ENCODE data around the gene UVRAG. TPM values are rescaled to one million over a fixed set of nuclear protein-coding genes. Genes with fewer than 3 reads are reported as not detected.

UVRAG gene
- total RNA-seq, 6 donors from 2014 or later: 23.3 to 72.3 (median 28.5) TPM

DNA sequence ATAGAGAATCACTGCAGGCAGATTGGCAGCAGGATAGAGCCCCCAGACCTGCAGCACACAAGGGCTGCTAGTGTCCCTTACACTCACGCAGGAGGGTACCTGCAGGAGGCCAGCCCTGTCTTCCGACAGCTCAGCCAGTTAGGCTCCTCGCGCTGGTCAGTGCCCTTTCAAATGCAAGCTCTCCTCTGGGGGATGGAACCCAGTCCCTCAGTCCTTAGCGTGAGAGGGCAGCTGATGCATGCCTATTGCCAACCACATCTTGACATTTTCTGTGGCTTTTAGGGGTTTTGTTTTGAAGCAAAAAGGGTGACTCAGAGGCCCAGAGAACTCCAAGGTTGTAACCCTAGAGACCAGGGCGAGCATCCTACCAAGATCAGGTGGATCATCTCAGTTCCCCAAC lies 351.3 kb downstream of the UVRAG start:
- peaks cover 5 to 10% (median 6%) of the 10 kb centered on the region in 4 donors for H3K4me1 ChIP-seq
- TF ChIP-seq POLR2AphosphoS5 (IDR thresholded peaks at IDR 0.05): no peak
- H3K36me3 ChIP-seq: no peaks in the 10 kb centered on the region
- no peak overlapping the region for H3K27ac ChIP-seq
- WGBS, 2 donors: 82 to 90% methylated on average over 1 to 6 of the region's 6 CpGs
- no peaks in the 10 kb centered on the region for H3K9me3 ChIP-seq
- ATAC-seq (ENCODE audit: low FRiP score in 2 of 2) (no peak), DNase-seq (no peak)
- H3K4me3 ChIP-seq: no peak overlapping the region
- H3K27me3 ChIP-seq: no peaks in the 10 kb centered on the region

DNA sequence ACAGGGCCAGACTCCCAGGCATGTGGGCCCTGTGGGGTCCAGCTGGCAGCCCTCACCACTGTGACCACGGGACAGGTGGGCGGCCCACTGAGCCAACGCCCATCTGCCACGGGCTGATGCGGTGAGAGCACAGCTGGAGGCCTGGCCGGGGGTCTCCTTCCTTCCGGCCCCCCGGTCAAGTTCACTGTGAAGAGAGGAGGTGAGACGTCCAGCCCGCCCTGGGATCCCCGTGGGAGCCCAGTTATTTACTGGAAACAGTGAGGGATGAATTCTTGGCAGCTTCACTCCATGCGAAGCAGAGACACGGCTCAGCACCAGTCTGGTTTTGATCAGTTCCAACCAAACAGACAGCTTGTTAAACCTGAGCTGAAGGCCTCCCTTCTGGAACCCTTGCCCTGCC lies 352.6 kb downstream of the UVRAG start:
- WGBS, 2 donors: 81% methylated on average over 13 of the region's 13 CpGs; no CpG with 5 or more reads in 1 of the 2 donors

GRCh38 chr11:76169473-76169896 lies 354.5 kb downstream of the UVRAG start:
- H3K36me3 ChIP-seq: no peaks in the 10 kb centered on the region
- no peak for ATAC-seq (ENCODE audit: low FRiP score in 2 of 2)
- no peaks in the 10 kb centered on the region for H3K4me1 ChIP-seq
- TF ChIP-seq POLR2A (IDR thresholded peaks at IDR 0.05) (no peak), POLR2AphosphoS5 (IDR thresholded peaks at IDR 0.05) (no peak), EP300 (IDR thresholded peaks at IDR 0.05) (no peak), CTCF (IDR thresholded peaks at IDR 0.05) (no peak)
- H3K9me3 ChIP-seq: no peaks in the 10 kb centered on the region
- no peak overlapping the region for H3K27ac ChIP-seq
- H3K4me3 ChIP-seq: no peak overlapping the region
- no peaks in the 10 kb centered on the region for H3K27me3 ChIP-seq
- 84 to 91% methylated on average over 4 to 15 of the region's 15 CpGs for WGBS, 2 donors
- DNase-seq: no peak

More for the DNA sequence above, 352.6 kb downstream of the UVRAG start:
- no peak overlapping the region for H3K27ac ChIP-seq
- no peak for DNase-seq
- no peaks in the 10 kb centered on the region for H3K9me3 ChIP-seq
- TF ChIP-seq POLR2A (IDR thresholded peaks at IDR 0.05): no peak
- no peak for TF ChIP-seq CTCF (IDR thresholded peaks at IDR 0.05)
- TF ChIP-seq EP300 (IDR thresholded peaks at IDR 0.05): no peak
- no peak for TF ChIP-seq POLR2AphosphoS5 (IDR thresholded peaks at IDR 0.05)
- ATAC-seq (ENCODE audit: low FRiP score in 2 of 2): peak in 1 of 2 donors; percentile 28
- H3K4me3 ChIP-seq: no peak overlapping the region
- no peaks in the 10 kb centered on the region for H3K4me1 ChIP-seq
- no peaks in the 10 kb centered on the region for H3K36me3 ChIP-seq
- H3K27me3 ChIP-seq: no peaks in the 10 kb centered on the region

- Histone ChIP-seq H3K4me1 (no peaks in the 10 kb centered on the region), H3K36me3 (no peaks in the 10 kb centered on the region), H3K9me3 (no peaks in the 10 kb centered on the region), H3K4me3 (no peak overlapping the region), H3K27ac (no peak overlapping the region), H3K27me3 (no peaks in the 10 kb centered on the region)
- DNase-seq (no peak), ATAC-seq (ENCODE audit: low FRiP score in 2 of 2) (no peak)
- WGBS, 2 donors: 100% methylated on average over 2 of the region's 4 CpGs
- TF ChIP-seq POLR2A (IDR thresholded peaks at IDR 0.05): no peak
- no peak for TF ChIP-seq CTCF (IDR thresholded peaks at IDR 0.05)
- TF ChIP-seq POLR2AphosphoS5 (IDR thresholded peaks at IDR 0.05): no peak
- TF ChIP-seq EP300 (IDR thresholded peaks at IDR 0.05): no peak
Measured at GRCh38 chr11:76170468-76170867, 355.5 kb downstream of the UVRAG start.

DNA sequence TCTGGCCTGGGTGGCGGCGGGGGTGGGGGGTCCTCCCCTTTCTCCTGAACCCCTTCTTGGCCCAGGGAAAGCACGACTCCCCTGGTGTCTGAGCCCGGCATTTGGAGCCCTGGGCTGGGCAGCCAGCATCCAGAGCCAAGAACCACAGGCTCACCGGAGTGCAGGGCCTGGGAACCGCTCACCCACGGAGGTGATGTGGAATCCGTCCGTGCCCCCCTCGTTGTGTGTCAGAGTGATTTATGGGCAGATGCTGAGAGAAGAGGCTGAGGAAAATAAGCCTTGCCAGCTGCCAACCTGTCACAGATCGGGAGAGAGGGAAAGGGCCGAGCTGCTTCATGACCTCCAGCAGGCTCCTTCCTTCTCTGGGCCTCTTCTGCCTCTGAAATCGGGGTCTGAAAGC lies 357.6 kb downstream of the UVRAG start:
- ATAC-seq (ENCODE audit: low FRiP score in 2 of 2): no peak
- Histone ChIP-seq H3K36me3 (no peaks in the 10 kb centered on the region), H3K4me1 (no peaks in the 10 kb centered on the region), H3K9me3 (no peaks in the 10 kb centered on the region), H3K27me3 (no peaks in the 10 kb centered on the region), H3K27ac (no peak overlapping the region), H3K4me3 (no peak overlapping the region)
- TF ChIP-seq POLR2AphosphoS5 (IDR thresholded peaks at IDR 0.05) (no peak), CTCF (IDR thresholded peaks at IDR 0.05) (no peak), POLR2A (IDR thresholded peaks at IDR 0.05) (no peak), EP300 (IDR thresholded peaks at IDR 0.05) (no peak)
- 75 to 83% methylated on average over 3 to 13 of the region's 13 CpGs for WGBS, 2 donors
- no peak for DNase-seq

All from upper lobe of left lung (tissue), 6 donors.